RCC 7860 (cell line): ENCODE measurements around the gene COL18A1.

Experiments
- DNase-seq: peaks from one replicate; pipeline ENCODE4 v3.0.0-alpha.2; 2015; ENCODE audit warnings: low spot score
- FAIRE-seq: peaks from 2 replicates; lab custom pipeline; 2012; peaks lifted over from hg19 to GRCh38; lab: Jason Lieb, UNC

The COL18A1 gene

DNA sequence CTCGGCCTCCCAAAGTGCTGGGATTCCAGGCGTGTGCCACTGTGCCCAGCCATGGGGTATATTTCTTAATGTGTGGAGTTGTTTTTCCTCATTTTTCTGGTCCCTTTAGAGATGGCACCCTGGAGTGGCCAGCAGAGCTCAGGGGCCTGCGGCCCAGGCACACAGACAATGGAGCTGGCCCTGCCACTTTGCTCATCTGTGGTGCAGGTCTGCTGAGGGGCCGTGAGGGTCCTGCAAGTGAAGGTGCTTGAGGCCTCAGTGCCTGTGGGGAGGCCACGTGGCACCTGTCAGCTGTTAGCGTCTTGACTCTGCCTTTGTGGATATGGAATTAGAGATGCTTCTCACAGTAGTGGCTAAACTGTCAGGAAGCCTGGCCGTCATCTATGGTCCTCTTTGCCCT, 7.5 kb downstream of the COL18A1 start:
- DNase-seq, result no peak
- FAIRE-seq, result no peak

GRCh38 chr21:45412909-45413611, 8.1 kb downstream of the COL18A1 start:
- FAIRE-seq, result no peak
- no peak for DNase-seq

DNA sequence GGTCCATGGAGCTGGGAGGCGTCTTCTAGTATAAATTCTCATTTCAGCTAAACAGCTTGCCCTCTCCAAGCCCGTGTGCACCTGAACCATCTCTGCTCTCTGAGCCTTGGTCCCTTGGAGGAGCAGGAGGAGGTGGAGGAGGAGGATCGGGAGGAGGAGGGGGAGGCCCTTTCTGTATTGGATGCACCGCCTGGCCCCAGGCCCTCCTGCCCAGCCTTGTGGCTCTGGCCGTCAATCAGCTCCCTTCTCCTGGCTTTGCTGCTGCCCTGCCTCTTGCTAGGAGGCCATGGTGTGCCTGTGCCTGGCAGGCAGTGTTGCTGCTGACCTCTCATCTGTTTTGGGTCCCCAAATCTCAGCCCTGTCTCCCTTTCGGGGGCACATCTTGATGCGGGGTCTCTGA, 9.0 kb downstream of the COL18A1 start:
- DNase-seq, result no peak
- no peak for FAIRE-seq

GRCh38 chr21:45414396-45415187, 9.6 kb downstream of the COL18A1 start:
- FAIRE-seq (no peak), DNase-seq (no peak)

GRCh38 chr21:45415188-45415942, 10.4 kb downstream of the COL18A1 start:
- FAIRE-seq, result no peak
- no peak for DNase-seq

- FAIRE-seq (no peak), DNase-seq (no peak)
Measured at GRCh38 chr21:45415943-45416611, 11.1 kb downstream of the COL18A1 start.

GRCh38 chr21:45416620-45417019, 11.7 kb downstream of the COL18A1 start:
- DNase-seq (no peak), FAIRE-seq (no peak)

DNA sequence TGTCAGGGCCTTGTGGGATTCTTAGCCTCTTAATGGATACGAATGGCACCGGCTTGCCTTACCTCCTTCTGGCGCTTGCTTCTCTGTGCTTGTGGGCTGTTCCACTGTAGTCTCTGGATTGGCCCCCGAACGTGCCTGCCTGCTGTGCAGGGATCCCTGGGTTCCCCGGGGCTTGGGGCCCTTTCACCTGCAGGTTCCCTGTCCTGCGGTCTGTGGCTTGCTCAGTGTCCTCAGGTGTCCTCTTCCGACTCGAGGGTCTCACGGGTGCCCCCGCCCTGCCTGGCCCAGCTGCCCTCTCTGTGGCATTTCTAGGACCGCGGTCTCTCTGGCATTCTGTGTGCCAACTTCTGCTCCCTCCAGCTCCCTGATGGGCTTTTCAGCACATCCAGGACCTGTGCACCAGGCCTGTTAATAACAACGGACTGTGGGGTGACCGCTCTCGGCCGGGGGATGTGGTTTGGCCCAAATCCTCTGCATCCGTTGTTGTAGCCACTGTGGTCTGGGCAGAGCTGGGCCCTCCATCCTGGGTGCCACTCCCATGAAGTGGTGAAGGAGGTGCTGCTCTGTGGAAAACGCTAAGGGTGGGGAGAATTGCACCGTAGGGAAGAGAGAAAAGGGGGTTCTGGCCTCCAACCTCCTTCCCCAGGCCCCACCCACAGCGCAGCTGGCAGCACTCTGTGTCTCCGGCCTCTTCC, 12.4 kb downstream of the COL18A1 start:
- FAIRE-seq (no peak), DNase-seq (no peak)

- FAIRE-seq (no peak), DNase-seq (no peak)
Measured at GRCh38 chr21:45417951-45418300, 13.0 kb downstream of the COL18A1 start.

- DNase-seq, result no peak
- FAIRE-seq, result no peak
Measured at GRCh38 chr21:45418301-45419071, 13.5 kb downstream of the COL18A1 start.

- FAIRE-seq (no peak), DNase-seq (no peak)
Measured at GRCh38 chr21:45419162-45419561, 14.2 kb downstream of the COL18A1 start.

DNA sequence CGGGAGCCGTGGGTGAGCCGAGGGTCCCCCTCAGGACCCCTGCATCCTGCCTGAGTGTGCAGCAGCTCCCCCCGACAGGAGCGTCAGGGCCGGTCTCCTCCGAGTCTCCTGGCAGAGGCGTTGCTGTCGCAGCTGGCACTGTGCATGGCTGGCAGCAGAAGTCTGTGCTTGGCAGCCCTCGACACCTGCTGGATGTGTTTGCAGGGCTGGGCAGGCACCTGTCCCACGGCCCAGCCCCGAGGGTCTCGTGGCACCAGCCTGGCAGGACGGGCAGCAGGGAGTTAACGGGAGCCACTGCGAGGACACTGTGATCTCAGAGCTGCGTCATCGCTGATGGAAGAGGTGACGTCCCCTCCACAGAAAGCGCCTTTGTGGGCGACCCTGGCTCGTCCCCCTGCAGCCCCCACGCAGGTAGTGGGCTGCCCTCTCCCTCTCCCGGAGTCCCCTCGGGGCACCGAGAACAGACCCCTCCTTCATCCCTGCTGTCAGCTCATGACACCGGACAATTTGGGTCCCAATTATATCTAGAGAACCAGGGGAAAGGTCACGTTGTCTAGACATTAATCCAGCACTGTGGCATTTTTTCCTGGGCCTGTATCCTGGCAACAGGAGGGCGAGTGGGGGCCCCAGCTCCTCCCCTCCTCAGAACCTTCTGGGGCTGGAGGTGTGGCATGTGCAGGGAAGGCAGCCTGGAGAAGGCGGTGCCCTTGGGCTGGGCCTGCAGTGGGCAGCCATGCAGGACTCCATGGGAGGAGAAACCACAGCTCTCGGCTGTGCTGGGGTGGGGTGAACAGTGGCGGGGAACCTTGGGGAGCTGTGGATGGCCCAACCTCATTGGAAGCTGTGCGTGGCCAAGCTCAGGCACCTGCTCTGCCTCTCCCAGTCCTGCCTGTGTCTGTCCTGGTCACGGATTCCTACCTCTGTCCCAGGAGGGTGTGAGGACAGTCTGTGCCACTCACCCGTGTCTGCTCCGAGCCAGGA, 15.4 kb downstream of the COL18A1 start:
- peak; percentile 77 for DNase-seq
- peak; percentile 85 for FAIRE-seq

- FAIRE-seq (no peak), DNase-seq (no peak)
Measured at GRCh38 chr21:45421071-45421845, 16.3 kb downstream of the COL18A1 start.

GRCh38 chr21:45421846-45422775, 17.1 kb downstream of the COL18A1 start:
- no peak for DNase-seq
- FAIRE-seq, result no peak

GRCh38 chr21:45423201-45423955, 18.4 kb downstream of the COL18A1 start:
- peak; percentile 50 for FAIRE-seq

More at GRCh38 chr21:45423201-45423955, 18.4 kb downstream of the COL18A1 start:
- no peak for DNase-seq
